Measurements from ENCODE around the gene PPP6R3.

DNA sequence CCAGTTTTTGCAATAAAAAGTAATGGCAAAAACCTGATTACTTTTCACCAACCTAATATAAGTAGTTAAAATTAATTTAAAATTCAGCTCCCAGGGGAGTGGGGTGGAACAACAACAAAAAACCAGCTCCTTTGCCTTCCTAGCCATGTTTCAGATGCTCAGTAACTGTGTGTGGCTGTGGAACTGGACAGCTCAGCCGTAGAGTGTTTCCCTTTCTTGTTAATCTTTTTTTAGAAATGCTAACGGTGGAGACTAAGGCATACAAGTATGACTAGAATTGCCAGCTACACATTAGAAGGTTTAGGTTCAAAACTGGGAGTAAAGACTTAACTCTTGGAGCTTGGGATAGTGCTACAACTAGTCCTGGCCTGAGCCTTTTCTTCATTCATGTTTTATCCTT is 45.0 kb downstream of the PPP6R3 start:
- no peak for TF ChIP-seq FOS (IDR thresholded peaks at IDR 0.05; ENCODE audit: borderline replicate concordance, insufficient read depth, low read length)
- TF ChIP-seq, protein P1, sequence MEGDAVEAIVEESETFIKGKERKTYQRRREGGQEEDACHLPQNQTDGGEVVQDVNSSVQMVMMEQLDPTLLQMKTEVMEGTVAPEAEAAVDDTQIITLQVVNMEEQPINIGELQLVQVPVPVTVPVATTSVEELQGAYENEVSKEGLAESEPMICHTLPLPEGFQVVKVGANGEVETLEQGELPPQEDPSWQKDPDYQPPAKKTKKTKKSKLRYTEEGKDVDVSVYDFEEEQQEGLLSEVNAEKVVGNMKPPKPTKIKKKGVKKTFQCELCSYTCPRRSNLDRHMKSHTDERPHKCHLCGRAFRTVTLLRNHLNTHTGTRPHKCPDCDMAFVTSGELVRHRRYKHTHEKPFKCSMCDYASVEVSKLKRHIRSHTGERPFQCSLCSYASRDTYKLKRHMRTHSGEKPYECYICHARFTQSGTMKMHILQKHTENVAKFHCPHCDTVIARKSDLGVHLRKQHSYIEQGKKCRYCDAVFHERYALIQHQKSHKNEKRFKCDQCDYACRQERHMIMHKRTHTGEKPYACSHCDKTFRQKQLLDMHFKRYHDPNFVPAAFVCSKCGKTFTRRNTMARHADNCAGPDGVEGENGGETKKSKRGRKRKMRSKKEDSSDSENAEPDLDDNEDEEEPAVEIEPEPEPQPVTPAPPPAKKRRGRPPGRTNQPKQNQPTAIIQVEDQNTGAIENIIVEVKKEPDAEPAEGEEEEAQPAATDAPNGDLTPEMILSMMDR (IDR thresholded peaks at IDR 0.05; ENCODE audit: extremely low read depth in 1 of 2, insufficient read depth in 1 of 2, low read depth in 1 of 2, low read length in 2 of 2), result no peak
- no peak for TF ChIP-seq MYC (IDR thresholded peaks at IDR 0.05; ENCODE audit: low read depth, low read length)
- TF ChIP-seq, protein P2, sequence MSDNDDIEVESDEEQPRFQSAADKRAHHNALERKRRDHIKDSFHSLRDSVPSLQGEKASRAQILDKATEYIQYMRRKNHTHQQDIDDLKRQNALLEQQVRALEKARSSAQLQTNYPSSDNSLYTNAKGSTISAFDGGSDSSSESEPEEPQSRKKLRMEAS (IDR thresholded peaks at IDR 0.05; ENCODE audit: insufficient read depth, insufficient read length), result no peak
- no peak for TF ChIP-seq POLR2AphosphoS5 (IDR thresholded peaks at IDR 0.05; ENCODE audit: insufficient read depth, low read depth, low read length)
- no peak for TF ChIP-seq POLR2A (IDR thresholded peaks at IDR 0.05; ENCODE audit: low read depth, low read length)

Measured in endothelial cell of umbilical vein (primary cell).